Cardiac fibroblast (primary cell): Measurements from ENCODE around the gene TSSK2.

Source experiments
- DNase-seq, 2 donors: peaks; one replicate each; pipeline versions ENCODE4 v3.0.0 to v3.0.0-alpha.2; 2010; ENCODE audit warnings: low read depth in 2 of 2
- H3K4me3 ChIP-seq, 2 donors: replicated peaks in 1 of 2; 1 replicate in 1 of 2; 2 replicates in 1 of 2; pipeline ENCODE4 v1.5.1; 2011; ENCODE audit warnings: low read depth in 2 of 2, low read length in 2 of 2, mild to moderate bottlenecking in 2 of 2, moderate library complexity in 1 of 2
- CTCF ChIP-seq: IDR thresholded peaks from one replicate; pipeline ENCODE4 v1.5.1; 2011; ENCODE audit warnings: low read depth, mild to moderate bottlenecking, low read length, inconsistent platforms

TSSK2 gene

GRCh38 chr22:19139974-19140373, 8.9 kb downstream of the TSSK2 start:
- TF ChIP-seq CTCF: no peak
- H3K4me3 ChIP-seq: no peak overlapping the region
- no peak for DNase-seq

GRCh38 chr22:19142394-19142793, 11.3 kb downstream of the TSSK2 start:
- TF ChIP-seq CTCF: no peak
- no peak overlapping the region for H3K4me3 ChIP-seq
- no peak for DNase-seq

GRCh38 chr22:19143212-19143611, 12.1 kb downstream of the TSSK2 start:
- no peak for TF ChIP-seq CTCF
- H3K4me3 ChIP-seq: no peak overlapping the region
- DNase-seq: no peak

GRCh38 chr22:19143967-19144400, 12.9 kb downstream of the TSSK2 start:
- peak overlapping the region; percentile 63 to 78 for H3K4me3 ChIP-seq
- no peak for TF ChIP-seq CTCF
- peak; percentile 14 to 18 for DNase-seq

GRCh38 chr22:19146215-19146968, 15.3 kb downstream of the TSSK2 start:
- H3K4me3 ChIP-seq: no peak overlapping the region
- TF ChIP-seq CTCF: no peak
- DNase-seq: no peak

GRCh38 chr22:19147195-19147780, 16.2 kb downstream of the TSSK2 start:
- TF ChIP-seq CTCF: no peak
- no peak for DNase-seq
- no peak overlapping the region for H3K4me3 ChIP-seq
